HG02973 (cell line): Measurements from ENCODE around the gene S1PR1.
A peak's percentile ranks its signal among the peaks of the same experiment; 100 is the strongest.
"Not testable (repeated sequence)": the region's sequence is repeated elsewhere in the genome, so short reads cannot be mapped to it uniquely, and the experiment has no call there.

Source experiments
- ATAC-seq: cut with Tn5 transposase; IDR thresholded peaks from one replicate; pipeline ENCODE4 v1.9.1; 2021; ENCODE audit warnings: moderate library complexity; ENCODE audit not compliant: unreplicated experiment

The S1PR1 gene

GRCh38 chr1:101219924-101220870 is 16.6 kb upstream of the S1PR1 start:
- no peak for ATAC-seq

GRCh38 chr1:101220906-101221305 is 15.9 kb upstream of the S1PR1 start:
- no peak for ATAC-seq

- ATAC-seq: peak; percentile 97
These were observed 14.8 kb upstream of the S1PR1 start for GRCh38 chr1:101221945-101222429.

- no peak for ATAC-seq
These were observed 9.0 kb upstream of the S1PR1 start for GRCh38 chr1:101227837-101228236.

- ATAC-seq: no peak
These were observed 8.2 kb upstream of the S1PR1 start for GRCh38 chr1:101228424-101229134.

- ATAC-seq: not testable (repeated sequence)
These were observed 4.6 kb upstream of the S1PR1 start for GRCh38 chr1:101232182-101232581.

GRCh38 chr1:101233495-101233894 is 3.3 kb upstream of the S1PR1 start:
- no peak for ATAC-seq

GRCh38 chr1:101235216-101235695 is 1.6 kb upstream of the S1PR1 start:
- peak; percentile 0 for ATAC-seq

GRCh38 chr1:101235696-101236515 is 913 bp upstream of the S1PR1 start:
- peak; percentile 50 for ATAC-seq

- ATAC-seq: no peak
These were observed 514 bp downstream of the S1PR1 start for GRCh38 chr1:101237229-101237837.

GRCh38 chr1:101238031-101238628 is 1.3 kb downstream of the S1PR1 start:
- no peak for ATAC-seq

- peak; percentile 28 for ATAC-seq
These were observed 1.9 kb downstream of the S1PR1 start for GRCh38 chr1:101238681-101239094.

- ATAC-seq: no peak
These were observed 2.5 kb downstream of the S1PR1 start for GRCh38 chr1:101239095-101240040.

GRCh38 chr1:101240041-101240430 is 3.2 kb downstream of the S1PR1 start:
- ATAC-seq: no peak

- ATAC-seq: no peak
These were observed 4.8 kb downstream of the S1PR1 start for GRCh38 chr1:101241485-101242225.

- ATAC-seq: no peak
These were observed 5.7 kb downstream of the S1PR1 start for GRCh38 chr1:101242324-101243050.

GRCh38 chr1:101243751-101244150 is 6.9 kb downstream of the S1PR1 start:
- ATAC-seq: no peak

- no peak for ATAC-seq
These were observed 8.0 kb downstream of the S1PR1 start for GRCh38 chr1:101244842-101245241.
